ENCODE data around the gene P4HTM.

Gene P4HTM

DNA sequence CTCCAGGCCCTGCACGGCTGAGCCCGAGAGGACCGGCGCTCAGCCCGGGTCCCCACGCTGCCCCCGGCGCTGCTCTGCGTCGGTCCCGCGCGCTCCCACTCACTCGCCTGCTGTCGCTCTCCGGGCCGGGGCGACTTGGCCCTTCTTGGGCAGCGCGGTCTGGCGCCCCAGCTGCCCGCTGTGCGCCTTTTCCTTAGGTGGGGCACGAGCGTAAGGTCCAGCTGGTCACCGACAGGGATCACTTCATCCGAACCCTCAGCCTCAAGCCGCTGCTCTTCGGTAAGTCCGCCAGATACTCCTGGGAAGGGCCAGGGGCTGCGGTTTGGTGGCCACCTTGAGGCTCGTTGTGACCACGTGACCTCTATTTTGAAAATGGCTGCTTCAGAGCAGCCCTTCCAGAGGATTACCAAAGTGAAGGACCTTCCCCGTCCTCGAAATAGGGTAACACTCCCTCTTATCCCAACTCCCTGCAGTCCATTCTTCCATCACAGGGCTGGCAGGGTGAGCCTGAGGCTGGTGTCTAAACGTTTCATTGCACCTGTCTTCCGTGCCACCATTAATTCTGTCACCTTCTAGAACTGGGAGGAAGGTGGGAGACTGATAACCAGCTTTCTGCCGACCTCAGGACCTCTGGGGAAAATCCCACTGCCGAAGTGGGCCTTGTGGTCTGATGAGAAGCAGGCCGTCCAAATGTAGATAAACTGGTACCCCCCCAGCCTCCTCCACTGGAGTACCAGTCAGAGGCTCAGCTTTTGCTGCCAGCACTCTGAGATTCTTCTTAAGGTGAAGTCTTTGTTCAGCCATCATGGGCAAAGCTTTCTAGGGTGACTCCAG is 812 bp downstream of the P4HTM start:
- H3K4me3 ChIP-seq (replicated peaks in 1 of 2; ENCODE audit: low read depth in 2 of 2, low read length in 2 of 2), result peak overlapping the region; percentile 68 to 84
- DNase-seq (ENCODE audit: low read depth in 2 of 2), result peak; percentile 22 to 28
- TF ChIP-seq, protein P1, sequence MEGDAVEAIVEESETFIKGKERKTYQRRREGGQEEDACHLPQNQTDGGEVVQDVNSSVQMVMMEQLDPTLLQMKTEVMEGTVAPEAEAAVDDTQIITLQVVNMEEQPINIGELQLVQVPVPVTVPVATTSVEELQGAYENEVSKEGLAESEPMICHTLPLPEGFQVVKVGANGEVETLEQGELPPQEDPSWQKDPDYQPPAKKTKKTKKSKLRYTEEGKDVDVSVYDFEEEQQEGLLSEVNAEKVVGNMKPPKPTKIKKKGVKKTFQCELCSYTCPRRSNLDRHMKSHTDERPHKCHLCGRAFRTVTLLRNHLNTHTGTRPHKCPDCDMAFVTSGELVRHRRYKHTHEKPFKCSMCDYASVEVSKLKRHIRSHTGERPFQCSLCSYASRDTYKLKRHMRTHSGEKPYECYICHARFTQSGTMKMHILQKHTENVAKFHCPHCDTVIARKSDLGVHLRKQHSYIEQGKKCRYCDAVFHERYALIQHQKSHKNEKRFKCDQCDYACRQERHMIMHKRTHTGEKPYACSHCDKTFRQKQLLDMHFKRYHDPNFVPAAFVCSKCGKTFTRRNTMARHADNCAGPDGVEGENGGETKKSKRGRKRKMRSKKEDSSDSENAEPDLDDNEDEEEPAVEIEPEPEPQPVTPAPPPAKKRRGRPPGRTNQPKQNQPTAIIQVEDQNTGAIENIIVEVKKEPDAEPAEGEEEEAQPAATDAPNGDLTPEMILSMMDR (IDR thresholded peaks at IDR 0.05; ENCODE audit: low read depth, low read length), result no peak

DNA sequence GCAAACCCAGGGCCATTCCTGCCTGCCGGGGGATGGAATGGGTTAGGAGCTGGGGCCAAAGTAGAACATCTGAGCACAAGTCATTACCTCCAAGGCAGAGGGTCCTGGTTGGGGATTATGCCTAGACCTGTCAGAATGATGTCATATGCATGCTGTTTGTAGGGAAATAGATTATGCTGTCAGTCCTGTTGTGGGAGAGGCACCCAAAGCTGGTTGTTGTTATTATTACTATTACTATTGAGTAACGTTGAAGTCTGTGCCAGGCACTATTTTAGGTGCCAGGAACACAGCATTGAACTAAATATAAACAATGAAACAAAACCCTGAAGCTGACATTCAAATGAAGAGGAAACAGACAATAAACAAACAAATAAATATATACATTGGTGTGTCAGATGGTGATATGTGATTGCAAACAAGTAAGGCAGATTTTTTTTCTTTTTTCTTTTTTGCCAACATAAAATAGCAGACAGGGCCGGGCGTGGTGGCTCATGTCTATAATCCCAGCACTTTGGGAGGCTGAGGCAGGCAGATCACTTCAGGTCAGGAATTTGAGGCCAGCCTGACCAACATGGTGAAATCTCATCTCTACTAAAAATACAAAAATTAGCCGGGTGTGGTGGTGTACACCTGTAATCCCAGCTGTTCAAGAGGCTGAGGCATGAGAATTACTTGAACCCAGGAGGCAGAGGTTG is 2.0 kb downstream of the P4HTM start:
- TF ChIP-seq, protein P1 (IDR thresholded peaks at IDR 0.05; ENCODE audit: low read depth, low read length), result no peak
- DNase-seq (ENCODE audit: low read depth in 2 of 2), result peak in 1 of 2 donors; percentile 11
- no peak overlapping the region for H3K4me3 ChIP-seq (replicated peaks in 1 of 2; ENCODE audit: low read depth in 2 of 2, low read length in 2 of 2)

DNA sequence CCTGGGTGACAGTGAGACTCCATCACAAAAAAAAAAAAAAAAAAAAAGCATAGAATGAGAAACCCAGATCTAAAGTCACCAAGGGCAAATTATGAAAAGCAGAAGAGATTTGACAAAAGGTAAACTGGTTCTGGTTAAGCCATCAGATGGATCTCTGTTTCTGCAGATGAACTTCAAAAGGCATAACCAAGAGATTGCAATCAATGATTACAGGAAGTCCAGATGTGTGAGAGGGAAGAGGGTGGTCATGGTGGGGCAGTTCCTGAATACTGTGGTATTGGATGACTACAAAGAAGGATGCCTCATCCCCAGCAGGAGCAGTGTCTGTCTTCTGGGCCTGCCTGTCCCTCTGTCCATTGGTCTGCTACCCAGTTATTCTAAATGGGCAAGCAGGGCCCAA is 3.8 kb downstream of the P4HTM start:
- TF ChIP-seq, protein P1 (IDR thresholded peaks at IDR 0.05; ENCODE audit: low read depth, low read length), result no peak
- no peak overlapping the region for H3K4me3 ChIP-seq (replicated peaks in 1 of 2; ENCODE audit: low read depth in 2 of 2, low read length in 2 of 2)
- DNase-seq (ENCODE audit: low read depth in 2 of 2), result no peak

DNA sequence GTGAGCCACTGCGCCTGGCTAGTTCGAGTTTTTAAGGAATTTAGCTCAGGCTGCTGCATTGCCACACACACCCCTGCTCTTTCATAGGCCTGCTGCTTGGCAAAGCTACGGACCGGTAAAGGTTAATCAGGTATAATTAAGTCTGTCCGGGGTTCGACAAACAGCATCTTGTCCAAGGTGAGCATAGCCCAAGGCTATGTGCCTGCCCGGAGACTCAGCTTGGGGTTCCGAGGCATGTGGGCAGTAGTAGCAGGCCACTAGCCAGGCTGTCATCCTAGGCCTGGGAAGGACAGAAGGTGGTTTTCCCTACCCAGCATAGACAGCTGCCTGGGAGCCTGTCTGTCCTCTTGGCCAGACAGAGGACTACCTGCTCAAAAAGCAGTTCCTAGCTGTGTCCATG is 6.6 kb downstream of the P4HTM start:
- TF ChIP-seq, protein P1 (IDR thresholded peaks at IDR 0.05; ENCODE audit: low read depth, low read length), result no peak
- H3K4me3 ChIP-seq (replicated peaks in 1 of 2; ENCODE audit: low read depth in 2 of 2, low read length in 2 of 2), result no peak overlapping the region

DNA sequence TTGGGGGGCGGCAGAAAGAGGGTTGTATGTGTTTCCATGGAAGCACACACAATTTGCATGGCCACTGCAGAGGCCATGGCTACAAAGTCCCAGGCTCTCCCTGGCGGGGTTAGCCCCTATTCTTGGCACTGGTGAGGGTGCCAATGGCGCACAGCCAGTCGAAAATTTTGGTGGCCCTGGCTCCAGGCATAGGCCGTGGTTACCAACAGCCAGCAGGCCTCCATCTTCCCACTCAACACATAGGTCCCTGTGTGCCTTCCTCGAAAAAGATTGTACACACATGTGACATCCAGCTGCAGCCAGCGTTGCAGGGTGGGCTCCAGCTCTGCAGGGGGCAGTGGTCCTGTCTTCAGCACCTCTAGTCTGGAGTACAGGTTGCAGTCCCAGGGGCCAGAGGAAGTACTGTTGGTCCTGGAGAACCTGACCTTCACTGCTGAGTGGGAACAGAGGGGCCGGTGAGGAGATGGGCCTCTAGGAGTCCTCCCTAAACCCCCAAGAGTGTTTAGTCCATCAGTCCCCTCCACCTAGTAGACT is 7.1 kb downstream of the P4HTM start:
- TF ChIP-seq, protein P1 (IDR thresholded peaks at IDR 0.05; ENCODE audit: low read depth, low read length), result no peak
- no peak overlapping the region for H3K4me3 ChIP-seq (replicated peaks in 1 of 2; ENCODE audit: low read depth in 2 of 2, low read length in 2 of 2)
- DNase-seq (ENCODE audit: low read depth in 2 of 2), result no peak

More for the DNA sequence above, 6.6 kb downstream of the P4HTM start:
- no peak for DNase-seq (ENCODE audit: low read depth in 2 of 2)

DNA sequence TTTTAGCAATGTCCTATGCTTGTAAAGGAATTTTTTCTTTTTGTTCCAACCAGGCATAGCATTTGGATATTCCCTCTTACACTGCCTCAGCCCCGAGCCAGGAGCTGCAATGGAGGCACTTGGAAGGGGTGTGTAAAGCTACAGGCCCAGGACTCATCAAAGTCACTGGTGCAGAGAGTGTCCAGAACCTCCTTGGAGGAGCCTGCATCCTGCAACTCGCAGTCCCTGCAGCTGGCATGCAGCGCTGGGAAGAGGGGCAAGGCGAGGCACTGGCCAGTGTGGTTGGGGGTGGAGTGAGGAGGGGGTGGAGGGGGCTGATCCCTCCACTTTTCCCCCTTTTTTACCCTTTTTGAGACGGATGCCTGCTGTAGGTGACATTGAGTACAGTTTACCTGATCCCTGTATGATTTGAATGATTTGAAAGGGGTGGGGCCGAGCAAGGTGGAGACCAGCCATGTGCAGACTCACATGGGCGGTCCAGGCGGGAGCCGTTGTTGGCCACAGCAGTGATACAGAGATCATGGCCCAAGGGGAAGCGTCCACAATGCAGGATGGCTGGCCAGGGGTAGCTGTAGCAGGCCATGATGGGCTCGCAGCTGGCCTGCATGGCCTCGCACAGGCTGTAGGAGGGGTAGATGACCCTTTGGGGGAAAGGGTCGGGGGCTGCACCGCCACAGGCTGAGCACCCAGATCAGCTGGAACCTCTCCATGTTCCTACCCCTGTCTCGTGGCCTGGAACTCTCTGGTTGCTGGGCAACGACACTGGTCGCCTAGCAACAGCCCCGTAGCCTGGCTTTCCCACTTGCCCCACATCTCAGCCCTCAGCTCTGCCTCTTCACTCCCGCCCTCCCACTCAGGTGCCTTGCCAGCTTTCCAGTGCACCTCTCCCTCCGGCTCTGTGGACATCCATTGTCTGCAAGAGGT is 7.9 kb downstream of the P4HTM start:
- H3K4me3 ChIP-seq (replicated peaks in 1 of 2; ENCODE audit: low read depth in 2 of 2, low read length in 2 of 2), result no peak overlapping the region
- no peak for DNase-seq (ENCODE audit: low read depth in 2 of 2)
- TF ChIP-seq, protein P1 (IDR thresholded peaks at IDR 0.05; ENCODE audit: low read depth, low read length), result no peak
